GM12874 (cell line): ENCODE results near the gene PAPOLB.
A peak's percentile ranks its signal among the peaks of the same experiment; 100 is the strongest.

ENCODE experiments used
- TF ChIP-seq, protein P1 (sequence below): IDR thresholded peaks from 2 replicates; pipeline ENCODE4 v1.5.1; 2011; ENCODE audit warnings: low read depth, mild to moderate bottlenecking, control low read depth, low read length, moderate library complexity; ENCODE audit not compliant: insufficient read depth

The PAPOLB gene

DNA sequence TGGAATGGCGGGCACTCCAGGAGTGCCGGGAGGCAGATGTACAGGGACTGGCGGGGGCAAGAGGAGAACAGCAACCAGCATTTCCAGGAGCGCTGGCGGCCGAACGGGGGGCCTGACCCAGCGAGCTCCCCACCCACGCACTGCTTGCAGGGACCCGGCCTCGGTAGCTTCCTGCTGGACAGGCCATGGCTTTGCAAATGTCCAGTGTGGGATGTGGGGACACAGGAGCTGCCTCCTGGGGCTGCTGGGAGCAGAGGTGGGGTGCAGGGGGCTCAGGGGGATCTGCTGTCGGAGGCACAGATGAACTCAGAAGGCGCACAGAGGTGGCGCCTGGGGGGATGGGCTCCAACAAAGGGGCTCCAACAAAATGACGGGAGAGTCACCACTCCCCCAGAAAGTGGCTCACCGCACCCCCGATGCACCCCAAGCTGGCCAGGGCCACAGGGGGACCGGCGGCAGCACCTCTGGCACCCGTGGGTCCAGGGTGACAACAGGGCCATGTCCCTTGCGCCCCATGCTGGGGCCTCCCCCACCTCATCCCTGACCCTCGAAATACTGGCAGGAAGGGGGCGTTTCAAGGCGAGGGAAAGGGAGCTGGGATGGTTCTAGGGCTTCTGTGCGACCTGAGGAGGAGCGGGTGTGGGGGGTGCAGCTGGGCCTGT is 45.3 kb downstream of the PAPOLB start:
- TF ChIP-seq, protein P1, sequence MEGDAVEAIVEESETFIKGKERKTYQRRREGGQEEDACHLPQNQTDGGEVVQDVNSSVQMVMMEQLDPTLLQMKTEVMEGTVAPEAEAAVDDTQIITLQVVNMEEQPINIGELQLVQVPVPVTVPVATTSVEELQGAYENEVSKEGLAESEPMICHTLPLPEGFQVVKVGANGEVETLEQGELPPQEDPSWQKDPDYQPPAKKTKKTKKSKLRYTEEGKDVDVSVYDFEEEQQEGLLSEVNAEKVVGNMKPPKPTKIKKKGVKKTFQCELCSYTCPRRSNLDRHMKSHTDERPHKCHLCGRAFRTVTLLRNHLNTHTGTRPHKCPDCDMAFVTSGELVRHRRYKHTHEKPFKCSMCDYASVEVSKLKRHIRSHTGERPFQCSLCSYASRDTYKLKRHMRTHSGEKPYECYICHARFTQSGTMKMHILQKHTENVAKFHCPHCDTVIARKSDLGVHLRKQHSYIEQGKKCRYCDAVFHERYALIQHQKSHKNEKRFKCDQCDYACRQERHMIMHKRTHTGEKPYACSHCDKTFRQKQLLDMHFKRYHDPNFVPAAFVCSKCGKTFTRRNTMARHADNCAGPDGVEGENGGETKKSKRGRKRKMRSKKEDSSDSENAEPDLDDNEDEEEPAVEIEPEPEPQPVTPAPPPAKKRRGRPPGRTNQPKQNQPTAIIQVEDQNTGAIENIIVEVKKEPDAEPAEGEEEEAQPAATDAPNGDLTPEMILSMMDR: no peak

DNA sequence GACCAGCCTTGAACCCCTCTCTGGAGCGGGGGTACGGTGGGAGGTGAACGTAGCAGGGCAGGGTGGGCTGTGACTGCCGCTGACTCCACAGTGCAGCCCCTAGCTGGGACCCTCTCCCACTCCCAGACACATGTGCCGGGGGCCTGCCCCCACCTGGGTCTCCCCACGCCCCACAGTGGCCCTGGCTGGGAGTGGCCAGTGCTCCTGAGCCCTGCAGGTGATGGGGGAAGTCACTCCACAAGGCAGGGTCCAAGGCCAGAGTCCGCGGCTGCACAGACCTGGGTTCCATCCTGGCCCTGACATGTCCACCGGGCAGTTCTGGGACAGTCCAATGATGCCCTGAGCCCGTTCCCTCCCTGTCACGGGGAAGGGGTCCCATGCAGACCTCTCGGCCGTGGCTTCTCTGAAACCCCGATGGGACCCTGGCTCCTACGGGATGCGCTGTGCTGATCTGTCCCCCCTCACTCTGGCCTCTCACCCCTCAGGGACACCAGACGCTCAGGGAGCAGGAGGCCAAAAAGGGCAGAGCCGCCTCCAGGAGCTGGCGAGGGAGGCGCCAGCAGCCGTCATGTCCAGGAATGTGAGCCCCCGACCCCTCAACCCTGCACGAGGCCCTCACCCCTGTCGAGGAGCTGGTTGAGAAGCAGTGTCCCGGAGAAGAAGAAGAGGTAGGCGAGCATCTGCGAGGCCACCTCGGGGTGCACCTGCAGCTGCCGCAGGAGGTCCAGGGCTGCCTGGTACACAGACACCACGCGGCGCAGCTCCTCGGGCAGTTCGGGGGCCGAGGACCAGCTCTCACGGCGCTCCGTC is 46.0 kb downstream of the PAPOLB start:
- TF ChIP-seq, protein P1: 0 out of 2 replicates have a peak, but pooled peaks have one; percentile 3

DNA sequence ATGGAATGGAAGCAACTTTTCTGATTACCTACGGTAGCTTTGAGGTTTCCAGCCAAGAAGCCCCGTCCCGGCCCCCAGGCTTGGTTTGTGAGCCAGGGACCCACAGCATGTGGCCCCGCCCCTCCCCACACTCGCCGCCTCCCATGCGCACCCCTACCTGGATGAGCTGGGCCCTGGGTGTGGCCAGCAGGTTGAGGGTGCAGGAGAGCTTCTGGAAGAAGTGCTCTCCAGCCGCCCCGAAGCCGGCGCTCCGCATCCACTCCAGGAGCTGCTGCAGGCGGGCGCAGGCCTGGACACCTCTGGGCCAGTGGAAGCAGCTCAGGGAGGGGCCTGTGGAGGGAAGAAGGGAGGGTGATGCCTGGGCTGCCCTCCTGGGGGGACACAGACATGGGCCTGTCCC is 46.7 kb downstream of the PAPOLB start:
- TF ChIP-seq, protein P1: no peak

DNA sequence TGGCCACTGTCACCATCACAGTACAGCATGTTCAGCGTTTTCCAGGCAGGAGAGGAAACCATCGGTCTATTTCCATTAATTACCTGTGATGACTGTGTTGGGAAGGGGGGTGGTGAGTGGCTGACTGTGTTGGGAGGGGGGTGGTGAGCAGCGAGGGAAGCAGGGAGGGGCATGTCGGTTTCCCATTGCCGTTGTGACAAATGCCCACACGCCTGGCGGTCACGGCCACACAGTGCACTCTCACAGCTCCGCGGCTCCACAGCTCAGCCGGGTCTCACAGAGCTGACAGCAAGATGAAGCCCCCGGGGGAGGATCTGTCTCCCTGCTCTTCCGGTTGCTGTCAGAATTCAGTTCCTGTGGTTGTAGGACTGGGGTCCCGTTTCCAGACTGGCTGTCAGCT is 47.4 kb downstream of the PAPOLB start:
- TF ChIP-seq, protein P1: 0 out of 2 replicates have a peak, but pooled peaks have one; percentile 3

DNA sequence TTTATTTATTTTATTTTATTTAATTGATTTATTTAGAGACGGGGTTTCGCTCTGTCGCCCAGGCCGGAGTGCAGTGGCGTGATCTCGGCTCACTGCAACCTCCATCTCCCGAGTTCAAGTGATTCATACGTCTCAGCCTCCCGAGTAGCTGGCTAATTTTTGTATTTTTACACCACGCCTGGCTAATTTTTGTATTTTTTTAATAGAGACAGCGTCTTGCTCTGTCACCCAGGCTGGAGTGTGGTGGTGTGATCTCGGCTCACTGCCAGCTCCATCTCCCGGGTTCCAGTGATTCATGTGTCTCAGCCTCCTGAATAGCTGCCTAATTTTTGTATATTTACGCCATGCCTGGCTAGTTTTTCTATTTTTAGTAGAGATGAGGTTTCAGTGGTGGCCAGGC is 52.2 kb downstream of the PAPOLB start:
- TF ChIP-seq, protein P1: no peak

DNA sequence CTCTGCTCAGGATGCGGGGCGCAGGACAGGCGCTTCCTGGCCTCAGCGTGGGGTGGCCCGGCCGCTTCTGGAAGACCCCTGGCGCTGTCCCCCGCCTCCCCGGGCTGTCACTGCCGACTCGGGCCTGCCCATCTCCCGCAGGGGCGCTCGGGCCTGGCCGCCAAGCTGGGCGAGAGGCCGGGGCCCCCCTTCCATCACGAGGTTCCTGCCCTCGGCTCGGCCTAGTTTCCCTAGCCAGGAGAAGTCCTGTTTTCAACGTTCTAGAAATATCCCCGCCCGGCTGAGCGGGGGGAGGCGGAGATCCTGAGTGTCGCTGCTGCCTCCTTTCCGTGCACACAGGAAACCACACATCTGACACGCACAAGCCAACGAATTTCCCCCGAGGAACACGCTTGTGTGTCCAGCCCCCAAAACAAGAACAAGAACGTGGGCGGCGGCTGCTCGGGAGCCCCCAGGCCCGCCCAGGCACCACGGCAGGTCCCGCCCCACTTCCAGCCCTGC is 52.7 kb downstream of the PAPOLB start:
- TF ChIP-seq, protein P1: no peak

DNA sequence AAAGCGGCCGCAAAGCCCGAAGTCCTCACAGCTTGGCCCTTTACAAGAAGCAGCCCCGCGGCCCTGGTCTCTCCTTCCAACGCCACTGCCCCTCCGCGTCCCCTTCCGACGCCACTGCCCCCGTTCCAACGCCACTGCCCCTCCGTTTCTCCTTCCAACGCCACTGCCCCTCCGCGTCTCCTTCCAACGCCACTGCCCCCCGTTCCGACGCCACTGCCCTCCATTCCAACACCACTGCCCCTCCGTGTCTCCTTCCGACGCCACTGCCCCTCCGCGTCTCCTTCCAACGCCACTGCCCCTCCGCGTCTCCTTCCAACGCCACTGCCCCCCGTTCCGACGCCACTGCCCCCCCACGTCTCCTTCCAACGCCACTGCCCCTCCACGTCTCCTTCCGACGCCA is 53.3 kb downstream of the PAPOLB start:
- TF ChIP-seq, protein P1: no peak
